IMR-90 (cell line): ENCODE data around the gene SLFN12L. TPM values are rescaled to one million over a fixed set of nuclear protein-coding genes. Genes with fewer than 3 reads are reported as not detected.

Experiments used
- ATAC-seq: fragments of 200-7000 bp; cut with Tn5 transposase; 2 replicates; pipeline ENCODE4 v1.9.1; 2020; ENCODE audit warnings: low read depth, mild to moderate bottlenecking, moderate library complexity
- BruUV-seq: library from RNA; stranded (reverse); fragments of 400-500 nt; replicated peaks from 2 replicates; lab custom pipeline; 2021; lab: Mats Ljungman, UMichigan
- CTCF ChIA-PET: fragments of 300-600 bp; formaldehyde crosslinking; extraction: SDS; loops from one replicate; lab custom pipeline; 2021; ENCODE audit warnings: antibody characterized with exemption; lab: Yijun Ruan, JAX
- POLR2A ChIA-PET: fragments of 300-600 bp; sonication (Branson Sonifier 250); formaldehyde crosslinking; loops from one replicate; lab custom pipeline; 2022; ENCODE audit warnings: antibody characterized with exemption; ENCODE audit not compliant: unreplicated experiment; lab: Charles Lee
- DNase-seq: peaks from one replicate; pipeline ENCODE4 v3.0.0; 2013
- H2AFZ ChIP-seq: replicated peaks from 2 replicates; pipeline ENCODE3; 2013; ENCODE audit warnings: low read length, mild to moderate bottlenecking; ENCODE audit not compliant: poor library complexity
- H2AK5ac ChIP-seq: 2 replicates; pipeline ENCODE4 v1.6.1; 2013; ENCODE audit warnings: low read depth, low read length, inconsistent platforms
- H2AK9ac ChIP-seq: replicated peaks from 2 replicates; pipeline ENCODE3; 2013; ENCODE audit warnings: mild to moderate bottlenecking, low read depth, low read length, moderate library complexity; ENCODE audit not compliant: poor library complexity
- H2BK120ac ChIP-seq: 2 replicates; pipeline ENCODE4 v1.6.1; 2013; ENCODE audit warnings: low read depth, low read length, inconsistent platforms
- H2BK15ac ChIP-seq: 3 replicates; pipeline ENCODE4 v1.6.1; 2013; ENCODE audit warnings: low read depth, low read length, inconsistent platforms
- H2BK20ac ChIP-seq: 2 replicates; pipeline ENCODE4 v1.6.1; 2013; ENCODE audit warnings: low read depth, mild to moderate bottlenecking, inconsistent platforms, low read length, moderate library complexity
- H2BK5ac ChIP-seq: 2 replicates; pipeline ENCODE4 v1.6.1; 2013; ENCODE audit warnings: mild to moderate bottlenecking, low read depth, low read length, inconsistent platforms; ENCODE audit not compliant: poor library complexity, severe bottlenecking
- H3K14ac ChIP-seq: replicated peaks from 2 replicates; pipeline ENCODE4 v1.6.1; 2013; ENCODE audit warnings: low read depth, low read length, inconsistent platforms
- H3K18ac ChIP-seq: 2 replicates; pipeline ENCODE4 v1.6.1; 2013; ENCODE audit warnings: low read depth, low read length, control low read depth
- H3K23ac ChIP-seq: 2 replicates; pipeline ENCODE4 v1.6.1; 2013; ENCODE audit warnings: low read depth, low read length, inconsistent platforms
- H3K27ac ChIP-seq: 2 replicates; pipeline ENCODE4 v1.5.1; 2013; ENCODE audit warnings: mild to moderate bottlenecking, control low read depth, low read length; ENCODE audit not compliant: insufficient read depth
- H3K27me3 ChIP-seq: 2 replicates; pipeline ENCODE4 v1.6.1; 2013; ENCODE audit warnings: low read length; ENCODE audit not compliant: control insufficient read depth, insufficient read depth
- H3K36me3 ChIP-seq: 2 replicates; pipeline ENCODE4 v1.6.1; 2013; ENCODE audit warnings: low read length, mixed read lengths; ENCODE audit not compliant: control insufficient read depth, insufficient read depth
- H3K4ac ChIP-seq: 2 replicates; pipeline ENCODE4 v1.6.1; 2013; ENCODE audit warnings: low read depth, low read length, inconsistent platforms
- H3K4me1 ChIP-seq: 2 replicates; pipeline ENCODE4 v1.6.1; 2013; ENCODE audit warnings: low read length, mixed read lengths; ENCODE audit not compliant: control insufficient read depth, insufficient read depth
- H3K4me2 ChIP-seq: 2 replicates; pipeline ENCODE4 v1.6.1; 2013; ENCODE audit warnings: low read depth, mild to moderate bottlenecking, control low read depth, low read length, moderate library complexity
- H3K4me3 ChIP-seq: 2 replicates; pipeline ENCODE4 v1.5.1; 2013; ENCODE audit warnings: low read depth, mild to moderate bottlenecking, control low read depth, low read length, moderate library complexity; ENCODE audit not compliant: insufficient read depth
- H3K56ac ChIP-seq: 2 replicates; pipeline ENCODE4 v1.6.1; 2013; ENCODE audit warnings: low read length, inconsistent platforms; ENCODE audit not compliant: insufficient read depth; ENCODE audit errors: extremely low read depth
- H3K79me1 ChIP-seq, 2 experiments: 2 replicates each; pipeline ENCODE4 v1.6.1; 2013; ENCODE audit warnings: low read length in 2 of 2, inconsistent platforms in 1 of 2, low read depth in 1 of 2
- H3K9ac ChIP-seq: 2 replicates; pipeline ENCODE4 v1.6.1; 2013; ENCODE audit warnings: low read depth, low read length, control low read depth
- H3K9me1 ChIP-seq: 2 replicates; pipeline ENCODE4 v1.6.1; 2013; ENCODE audit warnings: low read length, inconsistent platforms; ENCODE audit not compliant: insufficient read depth
- H3K9me3 ChIP-seq: 2 replicates; pipeline ENCODE4 v1.6.1; 2013; ENCODE audit warnings: low read length; ENCODE audit not compliant: control insufficient read depth, insufficient read depth
- H4K20me1 ChIP-seq: 2 replicates; pipeline ENCODE4 v1.6.1; 2013; ENCODE audit warnings: low read length, inconsistent platforms; ENCODE audit not compliant: insufficient read depth
- H4K5ac ChIP-seq: 2 replicates; pipeline ENCODE4 v1.6.1; 2013; ENCODE audit warnings: mild to moderate bottlenecking, low read depth, low read length, control low read depth
- H4K8ac ChIP-seq, 2 experiments: 2 replicates each; pipeline ENCODE4 v1.6.1; 2013; ENCODE audit warnings: low read depth in 2 of 2, low read length in 2 of 2, control low read depth in 1 of 2, inconsistent platforms in 1 of 2
- H4K91ac ChIP-seq: 2 replicates; pipeline ENCODE4 v1.6.1; 2013; ENCODE audit warnings: low read depth, low read length, inconsistent platforms; ENCODE audit not compliant: insufficient read depth
- BHLHE40 ChIP-seq: fragments of 150-350 bp; IDR thresholded peaks from 2 replicates; pipeline ENCODE4 v1.6.1; 2016; ENCODE audit warnings: mild to moderate bottlenecking, low read depth, low read length
- CEBPB ChIP-seq: IDR thresholded peaks from 2 replicates; pipeline ENCODE4 v1.6.1; 2012; ENCODE audit warnings: low read depth, low read length, improper control_type of control experiment
- CHD1 ChIP-seq: IDR thresholded peaks from 2 replicates; pipeline ENCODE4 v1.6.1; 2012; ENCODE audit warnings: low read depth, low read length, improper control_type of control experiment
- ELK1 ChIP-seq: fragments of 150-350 bp; IDR thresholded peaks from 2 replicates; pipeline ENCODE4 v1.6.1; 2016; ENCODE audit warnings: low read depth, mild to moderate bottlenecking, low read length, moderate library complexity, borderline replicate concordance
- FOS ChIP-seq: fragments of 150-350 bp; IDR thresholded peaks from 2 replicates; pipeline ENCODE4 v1.6.1; 2016; ENCODE audit warnings: low read depth, low read length
- MAZ ChIP-seq: IDR thresholded peaks from 2 replicates; pipeline ENCODE4 v1.6.1; 2012; ENCODE audit warnings: low read depth, mild to moderate bottlenecking, low read length, improper control_type of control experiment, moderate library complexity, borderline replicate concordance
- MXI1 ChIP-seq: IDR thresholded peaks from 2 replicates; pipeline ENCODE4 v1.6.1; 2012; ENCODE audit warnings: low read depth, mild to moderate bottlenecking, low read length, moderate library complexity, borderline replicate concordance
- NFE2L2 ChIP-seq: fragments of 150-350 bp; IDR thresholded peaks from 2 replicates; pipeline ENCODE4 v1.6.1; 2016; ENCODE audit warnings: low read depth, mild to moderate bottlenecking, low read length
- POLR2A ChIP-seq: IDR thresholded peaks from 2 replicates; pipeline ENCODE4 v1.6.1; 2012; ENCODE audit warnings: mild to moderate bottlenecking, low read depth, low read length
- RCOR1 ChIP-seq: IDR thresholded peaks from 2 replicates; pipeline ENCODE4 v1.6.1; 2012; ENCODE audit warnings: mild to moderate bottlenecking, low read length, improper control_type of control experiment; ENCODE audit not compliant: insufficient replicate concordance
- RFX5 ChIP-seq: IDR thresholded peaks from 2 replicates; pipeline ENCODE4 v1.8.0; 2012; ENCODE audit warnings: low read depth, mild to moderate bottlenecking, low read length, moderate library complexity
- SMC3 ChIP-seq: fragments of 150-350 bp; IDR thresholded peaks from 2 replicates; pipeline ENCODE4 v1.6.1; 2016; ENCODE audit warnings: low read depth, mild to moderate bottlenecking, antibody characterized with exemption, low read length, moderate library complexity
- USF2 ChIP-seq: fragments of 150-350 bp; IDR thresholded peaks from 2 replicates; pipeline ENCODE4 v1.6.1; 2017; ENCODE audit warnings: mild to moderate bottlenecking, antibody characterized with exemption, low read length, low read depth
- WGBS, 2 experiments: methylation state at CpG; one replicate each; pipeline versions ENCODE4 v1.1.5 to v1.1.7; 2013; ENCODE audit warnings: missing lambda C conversion rate in 2 of 2; ENCODE audit not compliant: insufficient read length in 1 of 2; ENCODE audit errors: extremely low coverage in 2 of 2; 5-methylcytosine and 5-hydroxymethylcytosine counted together
- dilution Hi-C: fragments of 300-500 bp; cut with HindIII; formaldehyde crosslinking; loops from one replicate; pipeline ENCODE4 v1.14.3; 2018; ENCODE audit warnings: low sequenced_read_pairs; ENCODE audit not compliant: unreplicated experiment
- in situ Hi-C: fragments of 300-500 bp; cut with MboI; formaldehyde crosslinking; loops from 3 replicates; pipeline ENCODE4 v1.14.3; 2019; ENCODE audit warnings: low sequenced_read_pairs, inconsistent platforms, mixed read lengths
- intact Hi-C: fragments of 100-400 bp; cut with micrococcal nuclease; formaldehyde crosslinking; loops from 2 replicates; pipeline ENCODE4 v1.10.0; 2022
- polyA plus RNA-seq, 3 experiments: library from polyadenylated mRNA; depleted of rRNA; stranded (reverse); fragments of >200 nt; gene quantifications; 2 replicates each; pipeline ENCODE4 v1.2.3, GENCODE V29; 2012; ENCODE audit warnings: low replicate concordance in 1 of 3
- total RNA-seq: library from RNA; depleted of rRNA; stranded (reverse); fragments of >200 nt; gene quantifications from 2 replicates; pipeline ENCODE4 v1.2.3, GENCODE V29; 2012

The SLFN12L gene
- total and polyA plus RNA-seq, 2 of the 4 experiments (the other 2 are of a cell fraction): 0.18 TPM; not detected in 1

DNA sequence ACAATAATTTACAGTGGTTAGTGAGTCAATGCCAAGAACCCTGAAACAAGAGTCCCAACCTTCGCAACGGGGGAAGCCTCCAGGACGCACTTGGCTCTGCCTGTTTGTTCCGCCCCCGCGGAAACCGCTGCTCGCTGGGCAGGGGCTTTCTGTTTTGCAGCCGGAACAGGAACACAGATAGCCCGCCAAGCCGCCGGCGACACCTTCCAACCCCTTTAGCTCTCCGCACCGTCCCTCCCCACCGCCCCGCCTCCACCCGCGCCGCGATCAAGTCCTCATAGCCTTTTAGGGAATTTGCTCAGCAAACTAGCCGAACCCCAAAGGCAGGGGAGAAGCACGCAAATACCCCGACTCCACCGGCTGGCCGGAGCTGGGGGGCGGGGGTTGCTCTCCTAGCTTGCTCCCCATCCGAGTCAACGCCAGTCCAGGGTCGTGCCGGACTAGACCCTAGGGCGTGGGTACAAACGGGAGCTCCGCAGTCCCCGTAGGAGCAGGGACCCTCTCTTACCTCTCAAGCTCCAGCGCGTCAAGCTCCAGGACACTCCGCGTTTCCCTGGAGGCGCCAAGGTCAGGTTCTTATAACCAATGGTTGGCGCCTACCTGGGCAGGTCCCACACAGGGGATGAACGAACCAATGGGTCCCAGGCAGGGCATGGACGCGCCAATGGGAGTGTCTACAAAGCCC, 89.1 kb downstream of the SLFN12L start, which contains the start of gene SLFN13:
Gene SLFN13, minus strand, starts transcription at position 553 of the 685 bp plus-strand sequence. CDS start 3,086 bp downstream, outside the sequence.
- H2BK5ac ChIP-seq: no peak within 1 kb of the TSS
- no peak for TF ChIP-seq FOS
- no peak for TF ChIP-seq CEBPB
- TF ChIP-seq SMC3: no peak
- TF ChIP-seq POLR2A: no peak
- TF ChIP-seq NFE2L2: no peak
- TF ChIP-seq RFX5: no peak
- TF ChIP-seq USF2: no peak
- TF ChIP-seq CHD1: no peak
- no peak for TF ChIP-seq MXI1
- TF ChIP-seq ELK1: no peak
- TF ChIP-seq RCOR1: no peak
- TF ChIP-seq MAZ: no peak
- TF ChIP-seq BHLHE40: no peak
- H3K18ac ChIP-seq: no peak within 1 kb of the TSS
- ChIA-PET POLR2A (no interaction called here), CTCF (interaction anchor here (1.9 kb wide), 1 partner anchor 10 kb away, joined by 6 read pairs; no protein-coding TSS in a partner anchor)
- no peak within 1 kb of the TSS for H3K56ac ChIP-seq
- DNase-seq (peak; percentile 64), ATAC-seq (peak; percentile 86)
- H3K27me3 ChIP-seq: peaks cover 28% of the 10 kb centered on the region
- H2BK15ac ChIP-seq: peak within 1 kb of the TSS; percentile 59; the same call in 1 of the 3 replicates
- no peaks in the 10 kb centered on the region for H3K79me1 ChIP-seq
- H2AK5ac ChIP-seq: 0 out of 2 replicates have a peak within 1 kb of the TSS, but pooled peaks have one; percentile 16
- dilution Hi-C loops (no loop called here), in situ Hi-C loops (no loop called here), intact Hi-C loops (no loop called here)
- H3K4me3 ChIP-seq: peak within 1 kb of the TSS; percentile 22
- peak within 1 kb of the TSS; percentile 37 for H4K91ac ChIP-seq
- peak within 1 kb of the TSS; percentile 72 for H3K4ac ChIP-seq
- no peak within 1 kb of the TSS; the same call in 1 of the 2 replicates for H4K5ac ChIP-seq
- peak within 1 kb of the TSS; percentile 96 for H2AFZ ChIP-seq
- no peaks in the 10 kb centered on the region for H3K9me1 ChIP-seq
- peak within 1 kb of the TSS; percentile 91 for H2AK9ac ChIP-seq
- H2BK120ac ChIP-seq: peak within 1 kb of the TSS; percentile 54; the same call in 1 of the 2 replicates
- no peak within 1 kb of the TSS; the same call in 1 of the 2 replicates for H3K27ac ChIP-seq
- peak within 1 kb of the TSS; percentile 13; the same call in 1 of the 2 replicates for H3K14ac ChIP-seq
- no TSS peak for BruUV-seq
- no peaks in the 10 kb centered on the region for H3K4me1 ChIP-seq
- no peaks in the 10 kb centered on the region for H3K36me3 ChIP-seq
- no peak within 1 kb of the TSS; the same call in 1 of the 2 replicates for H3K23ac ChIP-seq
- peaks cover 2% of the 10 kb centered on the region for H3K9me3 ChIP-seq
- peak within 1 kb of the TSS; percentile 81 for H3K4me2 ChIP-seq
- H2BK20ac ChIP-seq: peak within 1 kb of the TSS; percentile 19; the same call in 1 of the 2 replicates
- no peaks in the 10 kb centered on the region for H4K20me1 ChIP-seq
- peak within 1 kb of the TSS; percentile 48; the same call in 1 of the 2 replicates for H3K9ac ChIP-seq
- peak within 1 kb of the TSS; percentile 63 to 90; a peak in 3 of 4 replicates for H4K8ac ChIP-seq
- 10% methylated on average over 11 of the region's 44 CpGs; no CpG with 5 or more reads in 1 of the 2 experiments for WGBS, 2 experiments
